ENCODE measurements around the gene DCUN1D4.

DNA sequence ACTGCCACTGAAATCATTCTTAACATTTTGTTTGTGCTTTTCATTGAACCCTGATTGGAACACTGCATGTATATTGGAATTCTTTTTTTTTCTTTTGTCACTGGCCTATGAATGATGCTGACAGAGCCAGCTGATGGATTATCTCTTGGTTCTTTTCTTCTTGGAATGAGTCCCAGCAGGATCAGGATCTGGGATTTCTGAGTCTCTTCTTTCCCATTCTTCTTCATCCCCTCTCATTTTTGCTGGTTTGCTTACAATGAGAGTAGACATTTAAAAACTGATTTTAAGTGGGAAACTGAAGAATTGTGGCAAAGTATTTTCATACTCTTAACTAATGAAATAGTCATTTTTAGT, 9.0 kb downstream of the DCUN1D4 start:
- TF ChIP-seq, protein P1, sequence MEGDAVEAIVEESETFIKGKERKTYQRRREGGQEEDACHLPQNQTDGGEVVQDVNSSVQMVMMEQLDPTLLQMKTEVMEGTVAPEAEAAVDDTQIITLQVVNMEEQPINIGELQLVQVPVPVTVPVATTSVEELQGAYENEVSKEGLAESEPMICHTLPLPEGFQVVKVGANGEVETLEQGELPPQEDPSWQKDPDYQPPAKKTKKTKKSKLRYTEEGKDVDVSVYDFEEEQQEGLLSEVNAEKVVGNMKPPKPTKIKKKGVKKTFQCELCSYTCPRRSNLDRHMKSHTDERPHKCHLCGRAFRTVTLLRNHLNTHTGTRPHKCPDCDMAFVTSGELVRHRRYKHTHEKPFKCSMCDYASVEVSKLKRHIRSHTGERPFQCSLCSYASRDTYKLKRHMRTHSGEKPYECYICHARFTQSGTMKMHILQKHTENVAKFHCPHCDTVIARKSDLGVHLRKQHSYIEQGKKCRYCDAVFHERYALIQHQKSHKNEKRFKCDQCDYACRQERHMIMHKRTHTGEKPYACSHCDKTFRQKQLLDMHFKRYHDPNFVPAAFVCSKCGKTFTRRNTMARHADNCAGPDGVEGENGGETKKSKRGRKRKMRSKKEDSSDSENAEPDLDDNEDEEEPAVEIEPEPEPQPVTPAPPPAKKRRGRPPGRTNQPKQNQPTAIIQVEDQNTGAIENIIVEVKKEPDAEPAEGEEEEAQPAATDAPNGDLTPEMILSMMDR (IDR thresholded peaks at IDR 0.05), result no peak
- TF ChIP-seq POLR2A (IDR thresholded peaks at IDR 0.05), result no peak
